ENCODE measurements around the gene GOLIM4.

GRCh38 chr3:168061332-168061996 lies 34.3 kb downstream of the GOLIM4 start:
- TF ChIP-seq CTCF (conservative IDR thresholded peaks at IDR 0.05; ENCODE audit: low read depth, low read length) (peak; percentile 19; the same call in 1 of the 2 replicates), EZH2 (IDR thresholded peaks at IDR 0.05; ENCODE audit: borderline replicate concordance, low read depth, low read length, poor library complexity, severe bottlenecking) (no peak)

Data from A673 (cell line).